ENCODE data around the gene EIF4A2.

EIF4A2 gene

DNA sequence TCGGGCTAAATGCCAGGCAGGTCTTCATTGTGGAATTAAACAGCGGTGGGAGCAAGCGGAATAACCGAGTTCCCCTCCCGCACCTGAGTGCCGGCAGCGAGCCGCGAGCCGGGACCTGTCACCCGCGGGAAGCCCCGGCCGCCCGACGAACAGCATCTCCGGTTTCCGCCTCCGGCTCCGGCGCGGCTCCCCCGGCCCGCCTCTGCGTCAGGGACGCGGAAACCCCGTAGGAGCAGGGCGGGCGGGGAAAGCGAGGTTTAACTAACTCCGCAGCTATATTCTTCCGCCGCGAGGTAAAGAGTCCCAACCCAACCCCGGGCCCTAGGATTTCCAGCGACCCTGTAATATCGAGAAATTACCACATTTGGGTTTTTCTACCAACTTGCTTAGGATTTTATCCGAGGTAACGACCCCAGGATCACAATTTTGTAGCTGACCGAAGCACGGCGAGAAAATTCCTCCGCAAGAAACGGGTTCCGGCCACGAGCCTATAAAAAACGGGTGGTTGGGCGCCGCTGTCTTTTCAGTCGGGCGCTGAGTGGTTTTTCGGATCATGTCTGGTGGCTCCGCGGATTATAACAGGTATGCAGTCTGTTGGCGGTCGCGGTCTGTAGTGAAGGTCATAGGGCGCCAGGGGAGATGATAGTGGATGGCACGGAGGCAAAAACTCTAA lies at the start of gene EIF4A2:
Gene EIF4A2, plus strand, starts transcription at position 520 of the 673 bp plus-strand sequence. Its CDS starts 34 bp downstream, at position 554.
- peak; percentile 94 for DNase-seq (ENCODE audit: low spot score)

DNA sequence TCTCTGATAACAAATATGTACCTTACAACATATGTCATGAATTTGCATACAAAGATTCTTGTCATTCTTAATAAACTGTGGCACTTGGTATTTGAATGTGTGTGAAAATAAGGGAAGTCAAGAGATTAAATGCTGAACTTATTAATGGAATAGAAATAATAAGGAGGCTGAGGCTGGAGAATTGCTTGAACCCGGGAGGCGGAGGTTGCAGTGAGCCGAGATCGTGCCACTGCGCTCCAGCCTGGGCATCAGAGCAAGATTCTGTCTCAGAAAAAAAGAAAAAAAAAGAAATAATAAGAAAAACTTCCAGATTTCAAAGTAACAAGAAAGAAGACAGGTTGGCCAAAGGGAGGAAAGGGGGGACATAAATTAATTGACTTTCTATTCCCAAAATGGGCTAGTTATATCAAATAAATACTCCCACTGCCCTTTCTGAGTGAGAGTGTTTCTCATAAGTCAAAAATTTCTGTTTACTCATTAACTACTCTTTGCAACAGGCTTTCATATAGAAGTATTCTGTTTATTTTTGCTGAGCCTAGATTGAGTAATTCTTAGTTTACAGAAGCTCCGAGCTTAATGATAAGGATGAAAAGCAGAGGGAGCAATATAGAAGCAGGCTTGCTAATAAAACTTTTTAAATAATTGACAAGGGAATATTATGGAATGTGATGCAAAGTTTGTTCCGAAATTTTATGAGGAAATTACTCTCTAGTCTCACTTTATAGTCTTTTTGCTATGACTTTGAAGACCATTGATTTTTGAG lies 40.6 kb upstream of the EIF4A2 start:
- no peak for DNase-seq (ENCODE audit: low spot score)

DNA sequence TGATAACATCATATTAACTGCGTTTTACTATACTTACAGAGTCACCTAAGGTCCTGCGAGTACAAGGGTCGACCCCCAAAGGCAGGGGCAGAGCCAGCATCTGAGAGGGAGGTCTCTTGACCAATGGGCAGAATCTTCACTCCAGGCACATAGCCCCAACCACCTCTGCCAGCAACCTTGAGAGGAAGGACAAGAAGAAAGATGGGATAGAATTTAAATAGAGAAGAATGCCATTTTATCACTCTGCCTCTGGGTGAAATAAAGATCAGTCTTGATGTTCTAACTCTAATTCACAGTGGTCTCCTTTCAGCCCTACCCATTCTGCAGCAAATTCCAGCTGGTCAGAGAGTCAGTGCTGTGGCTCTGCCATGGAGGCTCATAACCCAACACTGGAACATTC lies 39.7 kb upstream of the EIF4A2 start:
- DNase-seq (ENCODE audit: low spot score) = no peak

DNA sequence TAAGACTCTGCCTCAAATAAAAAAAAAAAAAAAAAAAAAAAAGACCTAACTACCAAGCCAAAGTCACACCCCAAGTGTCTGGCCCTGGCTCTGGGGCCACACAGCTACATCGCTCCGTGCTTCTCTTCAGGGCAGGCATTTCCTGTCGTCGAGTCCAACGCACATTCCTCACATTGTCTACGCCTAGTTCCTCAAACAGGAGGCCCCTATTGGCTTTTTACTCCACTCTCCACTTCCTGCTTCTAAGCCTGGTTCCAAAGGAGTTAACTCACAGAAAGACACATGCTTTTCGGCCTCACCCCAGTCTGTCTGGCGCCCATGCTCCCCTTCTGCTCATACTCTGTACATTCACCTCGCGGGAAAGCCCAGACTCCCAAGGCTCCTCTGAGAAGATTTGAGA lies 37.4 kb upstream of the EIF4A2 start:
- no peak for DNase-seq (ENCODE audit: low spot score)

DNA sequence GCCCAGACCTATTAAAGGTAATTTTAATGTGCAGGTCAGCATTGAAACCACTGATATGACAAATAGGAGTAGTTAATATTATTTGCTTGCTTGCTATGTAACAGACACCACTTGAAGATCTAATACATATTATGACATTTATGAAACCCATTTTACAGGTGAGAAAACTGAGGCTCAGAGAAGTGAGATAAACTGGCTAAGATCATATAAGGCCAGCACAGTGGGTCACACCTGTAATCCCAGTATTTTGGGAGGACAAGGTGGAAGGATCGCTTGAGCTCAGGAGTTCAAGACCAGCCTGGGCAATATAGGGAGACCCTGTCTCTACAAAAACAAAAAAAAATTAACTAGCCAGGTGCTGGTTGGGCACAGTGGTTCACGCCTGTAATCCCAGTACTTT lies 33.1 kb upstream of the EIF4A2 start:
- DNase-seq (ENCODE audit: low spot score) = no peak

DNA sequence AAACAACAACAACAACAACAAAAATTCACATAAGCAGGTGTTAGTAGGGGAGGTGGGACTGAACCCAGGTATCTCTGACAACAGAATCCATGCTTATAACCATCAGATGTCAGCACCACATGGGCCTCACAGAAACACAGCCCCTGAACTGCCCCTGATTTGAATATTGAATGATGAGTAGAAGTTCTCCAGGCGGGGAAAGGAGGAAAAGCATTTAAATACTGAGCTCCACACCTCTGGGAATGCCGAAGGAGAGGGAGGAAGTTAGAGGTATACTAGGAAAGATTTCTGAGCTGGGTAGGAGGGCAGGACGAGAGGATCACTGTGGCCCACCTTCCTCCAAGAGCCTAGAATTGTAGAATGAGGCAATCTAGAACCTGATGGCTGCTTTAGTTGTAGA lies 31.9 kb upstream of the EIF4A2 start:
- DNase-seq (ENCODE audit: low spot score) = no peak

DNA sequence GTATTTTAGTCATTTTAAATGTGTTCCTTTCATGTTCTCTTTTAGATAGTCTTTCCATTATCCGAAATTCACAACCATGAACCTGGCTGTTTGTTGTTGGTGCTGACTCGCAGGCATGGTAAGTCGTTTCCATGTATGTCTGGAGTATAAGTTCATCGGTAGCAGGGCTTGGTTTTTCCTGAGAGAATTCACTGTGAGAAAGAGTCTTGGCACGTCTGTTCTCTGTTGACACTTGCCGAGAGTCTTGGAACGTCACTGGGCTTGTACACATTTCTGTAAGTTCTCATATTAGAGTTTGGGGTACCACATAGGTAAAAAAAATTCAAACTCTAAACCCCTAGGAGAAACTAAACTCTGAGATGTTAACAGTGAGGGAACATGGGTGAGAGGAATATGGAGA lies 29.4 kb upstream of the EIF4A2 start:
- no peak for DNase-seq (ENCODE audit: low spot score)

DNA sequence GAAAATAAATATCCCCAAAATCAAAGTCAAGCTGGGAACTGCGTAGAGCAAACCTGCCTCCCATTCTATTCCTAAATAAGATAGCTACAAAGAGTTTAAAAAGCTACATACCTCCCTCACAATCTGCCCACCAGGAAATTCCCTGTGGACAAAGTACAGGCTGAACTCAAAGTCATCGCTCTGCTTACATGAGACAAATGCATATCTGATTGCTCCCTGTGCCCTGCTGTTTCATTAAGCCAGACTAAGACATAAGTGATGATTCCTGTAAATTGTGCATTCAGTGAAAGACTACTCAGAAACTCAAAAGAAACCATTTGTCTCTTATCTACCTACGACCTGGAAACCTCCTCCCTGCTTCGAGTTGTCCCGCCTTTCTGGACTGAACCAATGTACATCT lies 28.5 kb upstream of the EIF4A2 start:
- DNase-seq (ENCODE audit: low spot score) = no peak

DNA sequence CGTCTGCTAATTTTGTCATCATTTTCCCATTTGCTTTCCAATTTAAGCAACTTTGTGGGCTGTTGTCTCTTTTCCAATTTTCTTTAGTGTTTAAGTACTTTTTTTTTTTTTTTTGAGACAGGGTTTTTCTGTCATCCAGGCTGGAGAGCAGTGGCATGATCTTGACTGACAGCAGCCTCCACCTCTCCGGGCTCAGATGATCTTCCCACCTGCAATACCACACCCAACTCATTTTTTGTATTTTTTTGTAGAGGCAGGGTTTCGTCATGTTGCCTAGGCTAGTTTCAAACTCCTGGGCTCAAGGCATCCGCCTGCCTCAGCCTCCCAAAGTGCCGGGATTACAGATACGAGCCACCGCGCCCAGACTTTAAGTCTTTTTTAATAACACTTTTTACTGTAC lies 26.2 kb upstream of the EIF4A2 start:
- DNase-seq (ENCODE audit: low spot score) = no peak

DNA sequence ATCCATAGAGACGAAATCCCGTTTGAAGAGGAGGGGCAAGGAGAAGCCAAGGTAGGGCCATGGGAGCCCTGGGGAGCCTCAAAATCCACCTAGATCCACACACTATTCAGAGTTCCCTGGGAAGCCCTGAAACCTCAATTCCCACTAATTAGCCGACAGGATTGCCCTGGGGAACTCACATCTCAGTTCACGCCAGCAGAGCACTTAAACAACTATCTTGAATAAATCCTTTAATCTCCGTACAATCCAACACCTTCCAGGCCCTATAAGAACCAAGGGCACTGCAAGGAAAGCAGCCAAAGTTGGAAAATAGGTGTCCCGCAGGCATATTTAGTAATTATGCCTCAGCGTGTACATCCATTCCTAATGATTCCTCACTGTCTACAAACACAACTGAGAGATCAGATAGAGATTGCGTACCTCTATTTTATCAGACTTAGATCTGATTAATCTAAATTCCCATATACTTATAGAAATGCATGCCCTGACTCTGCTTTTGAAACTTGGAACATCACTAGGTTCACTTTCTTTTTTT lies 25.6 kb upstream of the EIF4A2 start:
- DNase-seq (ENCODE audit: low spot score) = no peak

DNA sequence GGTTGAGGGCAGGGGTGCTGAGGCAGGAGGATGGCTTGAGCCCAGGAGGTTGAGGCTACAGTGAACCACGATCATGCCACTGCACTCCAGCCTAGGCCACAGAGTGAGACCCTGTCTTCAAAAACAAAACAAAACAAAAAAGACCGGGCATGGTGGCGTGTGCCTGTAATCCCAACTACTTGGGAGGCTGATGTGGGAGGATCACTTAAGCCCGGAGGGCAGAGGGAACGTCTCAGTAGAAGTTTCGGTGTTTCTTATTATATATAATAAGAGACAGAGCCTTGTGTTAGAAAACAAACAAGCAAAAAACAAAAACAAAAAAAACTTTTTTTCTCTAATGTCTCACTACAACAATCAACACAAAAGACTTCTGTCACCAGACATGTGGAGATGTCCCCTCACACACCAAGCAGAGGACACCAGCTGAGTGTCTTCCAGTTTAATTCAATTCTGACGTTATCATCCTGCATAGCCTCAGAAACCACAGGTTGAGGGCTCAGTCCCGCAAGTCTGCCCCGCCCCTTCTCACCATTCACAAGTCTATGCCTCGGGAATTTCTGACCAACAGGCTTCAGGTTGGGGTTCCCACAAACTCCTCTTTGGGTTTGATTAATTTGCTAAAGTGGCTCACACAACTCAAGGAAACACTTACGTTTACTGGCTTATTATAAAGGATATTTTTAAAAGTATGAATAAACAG lies 24.0 kb upstream of the EIF4A2 start:
- no peak for DNase-seq (ENCODE audit: low spot score)

DNA sequence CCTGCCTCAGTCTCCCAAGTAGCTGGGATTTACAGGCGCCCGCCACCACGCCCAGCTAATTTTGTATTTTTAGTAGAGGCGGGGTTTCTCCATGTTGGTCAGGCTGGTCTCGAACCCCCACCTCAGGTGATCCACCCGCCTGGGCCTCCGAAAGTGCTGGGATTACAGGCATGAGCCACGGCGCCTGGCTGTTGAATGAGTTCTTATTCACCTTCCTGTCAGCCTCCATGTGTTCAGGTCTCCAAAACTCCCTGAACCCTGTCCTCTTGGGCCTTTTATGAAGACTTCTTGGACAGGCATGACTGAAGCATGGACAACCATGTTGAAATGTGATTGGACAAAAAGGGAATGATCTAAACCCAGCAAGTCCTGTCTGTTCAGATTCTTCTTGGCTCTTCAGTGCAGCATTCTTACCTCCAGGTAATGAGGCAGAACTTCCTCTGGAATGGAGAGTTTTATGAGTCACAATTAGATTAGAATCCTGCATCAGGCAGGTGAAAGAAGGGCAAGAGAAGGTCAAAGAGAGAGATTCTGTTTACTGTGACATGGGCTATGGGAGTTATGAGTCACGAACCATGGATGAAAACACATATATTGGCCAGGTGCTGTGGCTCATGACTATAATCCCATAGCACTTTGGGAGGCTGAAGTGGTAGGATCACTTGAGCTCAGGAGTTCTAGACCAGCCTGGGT lies 23.1 kb upstream of the EIF4A2 start:
- no peak for DNase-seq (ENCODE audit: low spot score)

DNA sequence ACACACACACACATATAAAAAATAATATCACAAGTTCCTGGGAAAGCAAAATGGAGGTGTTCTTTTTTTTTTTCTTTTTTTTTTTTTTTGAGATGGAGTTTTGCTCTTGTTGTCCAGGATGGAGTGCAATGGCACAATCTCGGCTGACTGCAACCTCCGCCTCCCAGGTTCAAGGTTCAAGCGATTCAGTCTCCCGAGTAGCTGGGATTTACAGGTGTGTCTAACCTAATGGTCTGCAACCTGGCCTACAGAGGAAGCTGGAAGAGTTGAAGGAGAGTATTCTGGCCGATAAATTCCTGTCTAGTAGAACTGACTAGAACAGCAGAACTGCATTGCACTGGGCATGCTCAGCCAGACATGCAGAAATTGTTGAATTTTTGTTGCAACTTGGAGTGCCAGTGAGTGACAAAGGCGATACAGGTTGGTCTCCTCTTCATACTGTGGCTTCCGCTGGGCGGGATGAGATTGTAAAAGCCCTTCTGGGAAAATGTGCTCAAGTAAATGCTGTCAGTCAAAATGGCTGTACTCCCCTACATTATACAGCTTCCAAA lies 22.4 kb upstream of the EIF4A2 start:
- DNase-seq (ENCODE audit: low spot score) = no peak

DNA sequence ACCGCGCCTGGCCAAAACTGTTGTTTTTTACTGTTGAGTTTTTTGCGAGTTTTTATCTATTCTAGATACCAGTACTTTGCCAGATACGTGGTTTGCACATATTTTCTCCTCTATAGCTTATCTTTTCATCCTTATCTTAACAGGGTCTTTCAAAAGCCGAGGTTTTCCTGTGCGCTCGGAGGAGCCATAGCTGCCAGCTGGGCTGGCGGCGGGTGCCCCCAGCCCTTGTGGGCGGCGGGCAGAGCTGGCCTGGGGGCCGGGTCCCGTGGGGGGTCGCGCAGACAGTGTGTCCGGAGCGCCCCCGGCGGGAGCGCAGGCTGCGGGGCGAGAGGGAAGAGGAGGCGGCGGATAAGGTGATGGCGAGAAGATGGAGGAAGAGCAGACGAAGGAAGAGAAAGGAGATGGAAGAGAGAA lies 11.1 kb upstream of the EIF4A2 start:
- DNase-seq (ENCODE audit: low spot score) = no peak

DNA sequence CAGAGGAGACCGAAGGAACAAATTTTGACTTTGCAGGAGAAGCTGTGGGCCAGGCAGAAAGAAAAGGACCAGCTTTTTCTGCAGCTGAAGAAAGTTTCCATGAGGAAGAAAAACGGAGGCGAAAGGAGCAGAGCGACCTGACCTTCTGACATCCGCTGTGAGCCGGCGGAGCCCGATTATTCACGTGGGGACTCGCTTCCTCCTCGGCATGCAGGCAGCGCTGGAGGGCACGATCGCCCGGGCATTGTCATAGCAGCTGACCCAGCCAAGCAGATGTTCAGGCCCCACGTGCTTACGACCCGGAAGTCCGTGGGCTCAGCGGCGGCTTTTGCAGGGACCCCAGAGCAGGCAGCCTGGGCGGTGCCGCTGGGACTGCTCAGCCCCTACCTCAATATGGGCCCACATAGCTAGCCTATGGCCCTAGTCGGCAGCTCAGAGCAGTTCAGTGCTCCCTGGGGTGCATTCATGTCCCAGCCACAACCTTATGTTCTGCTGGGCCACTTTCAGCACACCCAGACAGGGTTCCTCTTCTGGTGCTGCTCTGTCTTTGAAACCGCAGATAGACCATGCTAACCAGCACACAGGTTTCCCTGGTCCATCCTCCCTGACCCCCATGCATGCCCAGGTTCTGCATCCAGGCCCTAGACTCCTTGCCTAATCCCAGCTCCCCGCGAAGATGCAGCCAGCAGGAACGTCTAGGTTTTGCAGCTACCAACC lies 10.5 kb upstream of the EIF4A2 start:
- peak; percentile 71 for DNase-seq (ENCODE audit: low spot score)

DNA sequence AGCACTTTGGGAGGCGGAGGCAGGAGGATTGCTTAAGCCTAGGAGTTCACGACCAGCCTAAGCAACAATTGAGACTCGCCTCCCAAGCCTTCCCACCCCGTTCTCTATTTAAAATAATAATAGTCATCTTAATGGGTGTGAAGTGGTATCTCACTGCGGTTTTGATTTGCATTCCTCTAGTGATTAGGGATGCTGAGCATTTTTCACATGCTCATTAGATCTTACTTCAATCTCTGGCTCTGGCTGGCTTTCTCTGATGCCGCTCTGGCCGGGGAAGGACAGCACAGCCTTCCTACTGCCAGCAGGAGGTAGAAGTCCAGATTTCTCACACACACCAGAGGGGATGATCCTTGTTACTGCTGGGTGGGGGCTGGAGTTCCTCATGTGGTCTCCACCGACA lies 7.4 kb upstream of the EIF4A2 start:
- DNase-seq (ENCODE audit: low spot score) = peak; percentile 51

DNA sequence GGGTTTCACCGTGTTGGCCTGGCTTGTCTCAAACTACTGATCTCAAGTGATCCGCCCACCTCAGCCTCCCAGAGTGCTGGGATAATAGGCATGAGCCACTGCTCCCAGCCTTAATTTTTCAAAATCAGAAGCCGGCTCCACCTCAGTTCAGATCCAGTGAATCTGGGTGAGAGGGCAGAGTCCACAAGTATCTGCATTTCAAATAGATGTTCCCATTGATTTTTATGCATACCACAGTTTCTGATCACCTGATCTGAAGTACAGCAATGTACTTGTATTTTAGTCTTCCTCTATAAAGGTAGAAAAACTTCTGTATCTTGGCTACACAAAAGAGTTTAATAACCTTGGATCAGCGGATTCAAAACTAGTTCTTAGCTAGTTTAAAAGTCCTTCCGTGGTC lies 4.2 kb upstream of the EIF4A2 start:
- no peak for DNase-seq (ENCODE audit: low spot score)

DNA sequence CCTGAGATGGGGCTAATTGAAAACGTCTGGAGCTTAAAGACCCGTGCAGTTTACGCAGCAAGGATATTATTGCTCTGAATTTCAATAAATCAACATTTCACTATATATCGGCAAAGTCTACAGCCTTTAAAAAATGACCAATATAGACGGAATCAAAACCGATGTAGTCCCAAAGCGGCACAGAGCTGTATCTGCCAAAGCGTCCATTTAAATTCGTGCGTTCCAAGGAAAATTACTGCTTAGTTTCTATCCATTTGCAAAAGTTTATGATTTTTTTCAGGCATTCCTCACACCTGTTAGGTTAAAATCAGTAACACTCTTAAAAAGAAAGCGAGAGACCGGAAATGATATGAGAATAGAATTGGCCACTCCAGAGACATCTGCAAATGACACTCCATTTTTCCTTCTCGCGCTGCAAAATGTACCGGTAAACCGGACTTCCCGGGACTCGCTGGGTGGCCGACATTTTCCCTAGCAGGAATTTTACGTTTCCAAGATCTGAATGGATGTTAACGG lies 777 bp upstream of the EIF4A2 start:
- no peak for DNase-seq (ENCODE audit: low spot score)

DNA sequence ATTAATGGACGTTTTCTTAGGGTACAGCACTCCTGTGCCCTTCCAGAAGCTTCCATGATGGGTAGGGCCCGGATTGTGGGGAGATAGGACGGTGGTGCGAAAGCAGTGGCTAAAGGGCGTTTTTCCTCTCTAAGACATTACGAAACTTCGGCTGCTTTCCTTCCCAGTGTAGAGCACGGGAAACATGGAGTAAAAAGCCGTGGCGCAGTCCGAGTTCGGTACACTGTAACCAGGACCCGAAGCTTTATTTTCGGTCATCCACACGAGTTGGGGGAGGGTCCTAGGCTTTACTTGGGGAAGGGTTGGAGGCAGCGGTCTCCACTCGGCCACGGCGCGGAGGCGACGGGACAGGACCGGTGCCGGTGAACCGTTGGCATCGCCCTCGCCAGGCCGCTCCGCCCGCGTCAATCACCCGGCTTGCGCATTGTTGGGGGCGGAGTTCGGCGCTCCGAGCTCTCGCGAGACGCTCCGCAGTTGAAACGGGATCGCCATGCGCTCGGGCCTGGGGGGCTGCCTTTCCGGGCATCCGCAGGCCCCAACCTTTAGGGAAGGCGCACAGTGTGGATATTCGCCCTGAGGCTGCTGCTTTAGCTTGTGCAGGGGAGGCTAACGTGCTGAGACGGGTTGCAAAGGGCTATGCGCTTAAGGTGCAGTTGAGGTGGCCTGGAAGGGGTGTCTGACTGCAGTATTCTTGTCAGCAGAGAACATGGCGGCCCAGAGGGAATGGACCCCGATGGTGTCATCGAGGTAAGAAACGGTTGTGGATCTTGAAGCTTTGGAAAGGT lies 546 bp downstream of the EIF4A2 start:
- peak; percentile 85 for DNase-seq (ENCODE audit: low spot score)

DNA sequence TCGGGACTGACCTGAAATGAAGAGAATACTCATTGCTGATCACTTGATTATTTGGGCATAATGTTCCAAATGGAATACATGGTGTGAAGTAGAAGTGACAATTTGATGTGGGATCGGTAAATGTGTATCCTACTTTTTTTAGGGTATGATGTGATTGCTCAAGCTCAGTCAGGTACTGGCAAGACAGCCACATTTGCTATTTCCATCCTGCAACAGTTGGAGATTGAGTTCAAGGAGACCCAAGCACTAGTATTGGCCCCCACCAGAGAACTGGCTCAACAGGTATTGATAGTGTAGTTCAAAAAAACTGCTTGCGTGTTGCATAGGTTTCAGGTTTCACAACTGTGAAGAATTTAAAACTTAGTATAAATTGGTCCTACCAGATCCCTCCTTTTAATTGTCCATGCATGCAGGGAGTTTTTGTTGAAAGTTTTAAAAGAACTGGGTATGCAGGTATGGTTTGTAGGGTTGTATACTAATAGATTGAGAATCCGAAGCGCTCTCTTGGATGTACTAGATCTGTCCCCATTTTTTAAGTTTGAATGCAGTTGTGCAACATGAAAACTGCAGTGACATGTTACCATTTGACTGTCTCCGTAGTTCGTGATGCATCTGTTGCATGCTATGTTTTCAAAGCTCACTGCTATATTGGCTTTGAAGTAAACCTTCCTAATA lies 1.6 kb downstream of the EIF4A2 start:
- no peak for DNase-seq (ENCODE audit: low spot score)
